GM04503 (cell line): Measurements from ENCODE around the gene TBX4.
"Not testable (repeated sequence)": the region's sequence is repeated elsewhere in the genome, so short reads cannot be mapped to it uniquely, and the experiment has no call there.

Source experiments
- DNase-seq: peaks from one replicate; pipeline ENCODE4 v3.0.0-alpha.2; 2012; ENCODE audit warnings: low read depth

TBX4 gene

DNA sequence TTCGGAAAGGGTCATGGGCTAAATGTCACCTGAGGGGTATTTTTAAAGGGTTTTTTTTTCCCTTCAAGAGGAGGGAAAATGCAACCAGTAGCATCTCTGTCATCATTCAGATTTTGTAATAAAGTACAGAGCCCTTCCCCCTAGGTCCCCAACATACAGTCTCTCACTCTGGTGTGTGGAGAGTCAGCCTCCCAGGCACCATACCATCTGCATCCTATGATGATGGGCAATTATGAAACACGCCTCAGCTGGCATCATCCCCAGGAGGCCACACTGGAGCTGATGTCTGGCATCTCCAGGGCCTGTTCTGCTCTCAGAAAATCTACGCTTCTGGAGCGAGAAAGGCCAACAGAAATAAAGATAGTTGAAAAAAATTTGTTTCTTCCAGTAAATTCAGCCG, 32.0 kb downstream of the TBX4 start:
- DNase-seq: no peak

DNA sequence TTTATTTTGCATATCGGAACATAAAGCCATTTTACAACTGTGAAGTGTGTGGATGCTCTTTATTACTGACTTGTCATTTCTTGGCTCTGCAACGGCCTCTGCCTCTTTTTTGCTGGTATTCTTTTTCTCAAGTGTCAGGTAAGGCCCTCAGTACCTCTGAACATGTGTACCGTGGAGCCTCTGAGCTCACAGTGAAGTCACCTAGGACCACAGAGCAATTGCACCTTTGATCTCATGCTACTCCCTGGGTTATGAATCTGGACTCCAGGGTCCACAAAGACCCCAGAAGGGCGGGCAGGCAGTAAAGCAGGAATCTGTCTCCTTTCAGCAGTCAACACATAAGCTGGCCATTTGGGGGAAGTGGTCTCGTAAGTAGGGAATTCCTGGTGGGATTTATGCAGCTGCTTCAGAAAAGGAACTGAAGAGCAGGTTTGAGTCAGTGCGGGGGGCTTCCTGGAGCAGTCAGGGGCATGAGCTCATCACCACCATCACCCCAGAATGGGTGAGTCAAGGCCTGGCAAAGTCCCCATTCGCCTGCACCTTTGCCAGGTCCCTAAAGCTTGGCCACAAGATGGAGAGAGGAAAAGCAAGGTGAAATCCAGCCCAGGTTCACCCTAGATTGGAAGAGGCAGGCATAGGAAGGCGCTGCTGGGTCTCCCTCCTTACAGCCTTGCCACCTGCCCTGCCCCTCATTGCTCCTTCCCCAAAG, 33.0 kb downstream of the TBX4 start:
- no peak for DNase-seq

DNA sequence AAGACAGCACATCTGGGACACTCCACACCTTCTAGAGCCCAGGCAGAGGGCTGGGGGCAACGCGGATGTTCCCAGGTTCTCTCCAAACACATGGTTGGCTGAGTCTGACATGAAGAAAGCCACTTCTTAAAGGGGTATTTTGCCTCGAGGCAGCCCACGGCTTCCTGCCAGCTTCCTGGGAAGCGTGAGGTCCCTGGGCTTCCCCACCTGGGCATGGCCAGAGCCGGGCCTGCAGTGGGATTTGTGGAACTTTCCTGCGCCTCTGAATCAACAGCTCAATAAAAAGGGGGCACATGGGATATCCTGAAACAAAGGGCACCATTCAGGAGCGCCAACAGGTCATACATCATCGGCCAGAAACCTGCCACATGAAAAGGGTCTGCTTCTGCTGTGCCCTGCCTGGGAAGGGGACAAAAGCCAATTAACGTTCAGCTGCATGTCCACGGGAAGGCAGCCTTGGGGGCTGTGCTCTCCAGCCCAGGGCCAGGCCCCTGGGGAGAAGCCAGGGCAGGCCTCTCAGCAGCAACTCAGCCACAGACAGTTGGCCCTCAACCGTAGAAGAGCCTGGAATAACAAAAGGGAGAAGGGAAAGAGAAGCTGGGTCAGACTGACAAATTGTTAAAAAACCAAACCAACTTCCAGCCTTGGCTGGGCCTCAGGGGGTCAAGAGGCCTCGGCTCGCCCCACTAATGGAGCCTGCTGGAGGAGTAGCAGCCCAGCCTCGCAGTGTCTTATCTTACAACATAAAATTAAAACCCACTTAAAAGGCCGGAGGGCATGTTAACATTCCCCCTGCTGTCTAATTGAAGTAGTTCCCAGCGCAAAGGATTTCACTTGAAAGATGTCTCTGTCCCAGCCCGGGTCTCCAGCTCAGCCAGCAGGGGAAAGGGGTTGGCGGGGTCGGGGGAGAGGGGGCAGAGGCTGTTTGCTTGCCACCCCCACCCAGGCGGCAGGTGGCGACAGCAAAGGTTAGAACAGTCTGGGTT, 34.2 kb downstream of the TBX4 start:
- DNase-seq: no peak

DNA sequence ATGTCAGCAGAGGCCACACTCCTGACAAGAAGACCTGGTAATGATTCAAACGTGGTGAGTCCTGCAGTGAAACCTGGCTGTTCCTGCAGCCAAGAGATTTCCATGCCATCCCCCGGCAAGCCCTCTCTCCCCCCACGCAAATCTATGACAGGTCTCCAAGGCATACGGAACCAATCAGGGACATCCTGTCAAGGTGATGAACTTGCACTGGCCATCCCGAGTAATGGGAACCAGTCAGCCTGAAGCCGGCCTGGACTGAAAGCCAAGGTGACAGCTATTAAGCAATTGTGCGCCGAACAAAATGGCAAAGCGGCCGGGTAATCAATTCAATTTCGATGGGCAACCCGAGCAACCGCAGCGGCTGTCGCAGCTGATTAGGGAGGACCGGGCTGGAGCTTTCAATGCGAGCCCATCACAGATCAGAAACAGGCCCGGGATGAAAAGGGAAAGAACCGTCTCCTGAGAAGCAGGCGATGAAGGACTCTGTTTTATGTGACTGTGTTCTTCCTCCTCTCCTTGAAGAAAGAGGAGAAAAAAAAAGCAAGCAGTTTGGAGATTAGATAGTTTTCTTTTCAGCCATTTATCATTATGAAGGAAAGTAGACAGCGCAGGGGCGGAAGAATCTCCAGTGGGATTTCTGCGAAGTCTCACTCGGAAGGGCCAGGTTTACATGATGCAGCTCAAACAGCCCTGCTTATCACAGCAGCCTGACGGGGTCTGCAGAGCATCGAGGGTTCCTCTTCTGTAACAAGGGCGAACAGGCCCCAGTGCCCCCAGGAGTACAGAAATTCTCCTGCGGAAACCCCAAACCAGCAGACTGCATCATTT, 35.2 kb downstream of the TBX4 start:
- DNase-seq: no peak

DNA sequence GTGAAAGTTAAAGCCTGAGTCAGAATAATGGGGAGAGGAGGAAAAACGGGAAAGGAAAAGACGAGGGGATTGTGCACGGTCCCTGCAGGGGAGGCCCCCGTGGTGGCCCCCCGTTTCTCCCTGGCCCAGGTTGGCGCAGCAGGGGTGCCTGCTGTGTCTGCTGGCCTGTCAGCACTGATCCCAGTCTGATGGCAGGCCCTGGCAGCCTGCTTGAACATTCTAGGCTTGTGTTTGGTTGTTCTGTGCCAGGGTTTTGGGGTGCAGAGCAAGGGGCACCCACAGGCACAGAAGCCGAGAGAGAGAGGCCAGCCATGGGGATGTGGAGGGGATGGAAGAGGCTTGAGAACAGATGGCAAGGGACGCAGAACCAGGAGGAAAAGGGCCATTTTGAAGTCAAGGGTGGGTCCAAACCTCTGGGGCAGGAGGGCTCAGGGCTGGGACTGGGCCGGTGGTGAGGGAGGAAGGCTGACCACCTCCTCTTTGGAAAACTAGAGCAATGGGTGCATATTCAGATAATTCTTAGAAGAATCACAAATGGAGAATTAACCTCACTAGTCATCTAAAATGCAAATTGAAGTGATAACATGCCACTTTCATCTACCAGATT, 35.9 kb downstream of the TBX4 start:
- DNase-seq: no peak

DNA sequence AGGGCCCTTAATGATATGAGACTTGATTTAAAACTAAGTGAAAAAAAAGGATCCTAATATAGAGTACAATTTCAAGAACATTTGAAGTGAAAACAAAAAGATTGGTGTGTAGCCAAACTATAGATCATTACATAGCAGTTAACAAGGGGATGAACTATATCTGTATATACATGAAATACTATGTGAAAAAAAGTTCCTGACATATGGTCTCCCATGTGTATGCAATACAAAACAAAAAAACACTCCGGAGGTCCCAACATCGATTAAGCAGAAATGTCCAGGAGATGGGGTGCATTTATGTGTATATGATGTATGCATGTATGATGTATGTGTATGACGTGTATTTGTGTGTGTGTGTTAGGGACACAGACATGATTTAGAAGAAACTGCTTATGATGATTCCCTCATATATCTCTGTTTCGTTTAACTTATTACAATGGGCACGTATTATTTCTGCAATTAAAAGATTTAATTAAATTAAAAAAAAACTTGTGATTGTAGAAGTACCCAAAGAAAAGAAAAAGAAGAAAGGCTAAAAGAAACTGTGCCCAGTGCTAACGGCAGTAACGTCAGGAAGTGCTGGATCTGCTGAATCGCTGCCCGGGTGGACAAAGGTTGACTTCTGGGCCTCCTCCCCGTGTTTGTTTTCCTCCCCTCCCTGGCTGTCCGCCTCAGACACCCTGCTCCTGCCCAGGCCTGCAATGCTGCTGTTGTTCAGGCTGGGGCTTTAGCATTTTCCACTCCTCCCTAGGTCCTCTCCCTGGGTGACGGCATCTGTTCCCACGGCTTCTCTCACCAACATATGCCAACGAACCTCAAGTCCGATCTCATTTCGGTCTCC, 36.9 kb downstream of the TBX4 start:
- DNase-seq: no peak

DNA sequence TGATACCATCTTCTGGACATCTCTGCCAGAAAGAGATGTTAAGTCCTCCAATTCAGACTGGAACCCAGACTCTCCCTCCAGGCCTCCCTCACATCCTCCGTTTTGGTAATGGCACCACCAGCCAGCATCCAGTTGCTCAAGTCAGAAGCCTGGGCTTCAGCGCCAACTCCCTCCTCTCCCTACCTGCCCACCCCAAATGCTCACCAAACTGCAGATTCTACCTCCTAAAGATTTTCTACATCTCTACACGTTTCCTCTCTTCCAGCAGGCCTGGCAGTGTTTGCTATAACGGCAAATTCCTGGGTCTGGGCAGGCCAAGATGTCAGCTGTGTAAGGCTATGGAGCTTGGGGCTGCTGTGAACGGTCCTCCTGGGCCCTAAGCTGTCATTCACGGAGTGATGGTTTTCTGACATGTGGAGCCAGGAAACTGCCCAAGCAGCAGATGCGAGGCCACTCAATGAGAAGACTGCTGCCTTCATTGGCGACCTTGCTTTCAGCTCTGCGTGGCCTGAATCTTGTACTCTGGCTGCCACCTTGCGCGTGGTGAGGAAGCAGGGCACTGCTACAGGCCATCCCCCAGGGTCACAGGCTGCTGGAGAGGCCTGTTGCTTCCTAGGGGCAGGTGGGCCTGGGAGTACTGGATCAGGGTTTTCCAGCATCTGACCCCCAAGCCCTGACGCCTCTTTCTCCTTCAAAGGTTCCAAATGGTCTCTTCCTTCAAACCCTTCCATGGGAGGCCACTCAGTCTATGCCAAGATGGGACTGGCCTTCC, 37.7 kb downstream of the TBX4 start:
- DNase-seq: no peak

DNA sequence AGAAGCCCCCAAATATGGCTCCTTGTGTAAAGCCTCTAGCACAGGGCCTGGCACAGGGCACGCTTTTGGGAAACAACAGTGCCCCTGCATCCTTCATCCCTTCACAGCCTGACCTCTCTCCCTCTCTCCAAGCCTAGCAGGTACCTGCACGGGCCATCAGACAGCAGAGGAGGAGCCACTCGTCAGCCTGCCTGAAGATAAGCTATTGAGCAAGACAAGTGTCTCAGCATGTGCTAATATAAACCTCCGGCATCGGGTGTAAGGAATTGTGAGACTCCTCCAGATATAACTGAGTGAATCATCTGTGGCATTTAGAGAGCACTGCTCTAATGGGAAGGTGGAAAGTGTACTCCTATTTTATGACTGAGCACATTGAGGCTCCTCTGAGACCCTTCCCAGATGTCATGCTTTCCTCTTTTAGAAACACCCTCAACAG, 38.3 kb downstream of the TBX4 start:
- DNase-seq: peak; percentile 59

DNA sequence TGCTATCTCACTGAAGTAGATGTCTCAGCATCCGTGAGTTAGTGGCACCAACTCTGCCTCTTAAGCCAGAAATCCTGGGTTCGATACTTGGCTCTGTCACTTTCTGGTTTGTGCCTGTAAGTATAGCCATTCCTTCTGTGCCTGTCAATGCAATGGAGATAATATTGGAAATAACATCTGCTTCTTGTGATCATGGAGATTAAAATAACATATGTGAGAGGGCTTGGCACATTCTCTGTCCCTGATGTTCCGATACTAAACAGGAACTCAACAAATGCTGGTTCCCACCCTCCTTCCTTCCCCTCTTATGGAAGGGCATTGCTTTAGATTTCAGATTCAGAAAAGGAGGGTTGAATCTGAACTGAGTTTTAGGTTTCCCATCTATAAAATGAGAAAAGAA, 39.8 kb downstream of the TBX4 start:
- DNase-seq: no peak

DNA sequence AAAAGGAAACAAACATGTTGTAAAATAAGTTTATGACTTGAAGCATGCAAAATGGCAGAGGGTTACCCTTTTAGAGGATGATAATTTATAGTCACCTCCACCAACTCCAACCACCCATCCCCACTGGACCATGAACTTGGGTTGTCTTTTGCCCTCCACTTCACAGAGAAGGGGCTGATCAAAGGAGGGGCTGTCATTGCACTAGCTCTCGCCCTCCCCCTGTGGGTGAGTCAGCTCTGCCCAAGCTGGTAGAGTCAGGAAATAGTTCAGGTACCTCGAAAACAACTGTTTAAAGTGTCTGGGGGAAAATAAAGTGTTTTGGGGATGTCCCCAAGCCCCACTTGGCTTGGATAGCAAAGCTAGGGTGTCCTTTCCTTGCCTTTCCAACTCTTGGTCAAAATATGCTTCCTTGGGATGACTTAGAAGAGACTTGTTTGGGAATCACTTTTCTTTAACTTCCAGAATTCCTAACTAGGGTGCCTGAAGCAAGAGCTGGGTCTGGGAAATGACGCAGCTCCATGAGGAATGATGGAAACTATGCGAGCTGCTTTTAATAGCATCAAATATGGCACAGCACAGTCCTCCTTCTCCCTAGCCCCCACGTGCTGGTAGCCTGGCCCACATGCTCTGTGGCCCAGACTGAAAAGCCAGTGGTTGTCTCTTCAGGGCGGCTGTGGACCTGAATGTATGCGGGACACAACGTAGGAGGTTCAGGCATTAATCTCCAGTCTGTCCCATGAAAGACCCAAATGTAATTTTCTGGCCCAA, 40.7 kb downstream of the TBX4 start:
- DNase-seq: peak; percentile 60

DNA sequence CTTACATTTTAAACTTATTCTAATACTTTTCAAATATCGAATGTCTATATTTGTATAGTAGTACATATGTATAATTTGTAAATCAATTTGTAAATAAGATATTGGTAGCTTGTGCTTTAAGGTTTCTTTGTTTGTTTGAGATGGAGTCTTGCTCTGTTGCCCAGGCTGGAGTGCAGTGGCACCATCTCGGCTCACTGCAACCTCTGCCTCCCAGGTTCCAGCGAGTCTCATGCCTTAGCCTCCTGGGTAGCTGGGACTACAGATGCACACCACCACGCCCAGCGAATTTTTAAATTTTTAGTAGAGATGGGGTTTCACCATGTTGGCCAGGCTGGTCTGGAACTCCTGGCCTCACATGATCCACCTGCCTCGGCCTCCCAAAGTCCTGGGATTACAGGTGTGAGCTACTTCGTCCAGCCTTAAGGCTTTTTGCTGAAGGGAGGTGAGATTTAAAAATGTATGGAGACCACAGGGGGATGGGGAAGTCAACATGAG, 41.7 kb downstream of the TBX4 start:
- DNase-seq: not testable (repeated sequence)

DNA sequence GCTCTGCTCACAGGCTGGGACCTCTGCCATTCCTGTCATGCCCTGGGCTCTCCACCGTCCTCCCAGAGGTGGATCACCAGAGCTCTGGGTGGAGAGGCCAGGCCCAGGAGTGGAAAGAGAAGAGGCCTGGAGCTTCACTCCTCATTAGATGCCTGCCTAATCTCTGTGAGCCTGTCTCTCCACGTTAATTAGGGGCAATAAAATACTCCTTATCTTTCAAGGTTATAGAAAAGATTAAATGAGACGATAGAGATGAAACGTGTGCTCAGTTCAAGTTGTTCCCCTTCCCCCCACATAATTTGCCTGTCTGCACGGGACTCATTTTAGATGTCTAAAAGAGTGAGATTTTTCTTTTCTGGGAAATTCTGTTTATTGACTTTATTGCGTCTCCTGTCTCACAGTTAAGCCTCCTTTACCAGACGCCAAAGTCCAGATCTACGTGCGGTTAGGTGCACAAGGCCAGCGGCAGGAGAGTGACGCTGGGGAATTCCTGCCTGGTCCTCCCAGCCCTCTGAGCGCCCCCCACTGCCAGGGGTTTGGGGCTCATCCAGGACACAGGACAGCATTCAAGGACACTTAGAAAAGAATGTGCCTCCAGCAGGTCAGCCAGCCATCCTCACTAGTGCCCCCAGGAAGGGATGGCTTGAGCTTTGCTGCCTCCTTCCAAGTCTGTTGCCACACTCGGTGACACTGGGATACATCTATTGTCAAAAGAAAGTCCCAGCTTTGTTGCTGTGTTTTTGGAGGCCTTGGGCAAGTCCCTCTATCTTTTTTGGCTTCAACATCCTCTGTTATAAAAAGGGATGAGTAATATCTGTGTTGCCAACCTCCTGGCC, 42.3 kb downstream of the TBX4 start:
- DNase-seq: no peak

DNA sequence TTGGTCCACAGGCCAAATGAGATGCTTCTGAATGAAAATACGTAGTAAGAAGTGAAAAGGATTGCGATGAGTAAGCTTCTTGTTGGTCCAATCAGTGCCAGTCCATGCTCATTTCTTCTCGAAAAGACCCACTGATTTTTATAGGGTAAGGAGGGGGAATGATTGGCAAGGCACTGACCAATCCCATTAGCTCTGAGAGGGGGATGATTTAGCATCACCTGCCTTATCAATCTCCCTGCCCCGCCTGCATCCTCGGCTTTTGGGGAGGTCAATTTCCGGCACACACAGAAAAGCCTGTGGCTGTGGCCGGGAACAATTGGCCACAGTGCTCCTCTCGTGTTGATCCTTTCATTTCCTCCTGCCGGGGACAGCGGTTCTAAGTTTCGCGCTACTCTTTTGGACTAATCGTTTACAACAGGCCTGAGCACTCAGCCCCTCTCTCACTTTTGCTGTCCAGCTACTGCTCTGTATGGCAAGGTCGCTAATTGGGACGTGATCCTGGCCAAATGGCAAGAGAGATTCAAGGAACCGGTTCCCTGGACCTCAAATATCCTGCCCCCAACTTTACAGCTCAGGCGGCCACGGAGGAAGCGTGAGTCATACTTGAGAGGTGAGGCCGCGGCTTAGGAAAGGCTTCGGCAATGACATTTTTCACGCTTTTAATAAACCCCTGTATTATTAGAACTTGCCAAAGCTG, 43.1 kb downstream of the TBX4 start:
- peak; percentile 63 for DNase-seq

DNA sequence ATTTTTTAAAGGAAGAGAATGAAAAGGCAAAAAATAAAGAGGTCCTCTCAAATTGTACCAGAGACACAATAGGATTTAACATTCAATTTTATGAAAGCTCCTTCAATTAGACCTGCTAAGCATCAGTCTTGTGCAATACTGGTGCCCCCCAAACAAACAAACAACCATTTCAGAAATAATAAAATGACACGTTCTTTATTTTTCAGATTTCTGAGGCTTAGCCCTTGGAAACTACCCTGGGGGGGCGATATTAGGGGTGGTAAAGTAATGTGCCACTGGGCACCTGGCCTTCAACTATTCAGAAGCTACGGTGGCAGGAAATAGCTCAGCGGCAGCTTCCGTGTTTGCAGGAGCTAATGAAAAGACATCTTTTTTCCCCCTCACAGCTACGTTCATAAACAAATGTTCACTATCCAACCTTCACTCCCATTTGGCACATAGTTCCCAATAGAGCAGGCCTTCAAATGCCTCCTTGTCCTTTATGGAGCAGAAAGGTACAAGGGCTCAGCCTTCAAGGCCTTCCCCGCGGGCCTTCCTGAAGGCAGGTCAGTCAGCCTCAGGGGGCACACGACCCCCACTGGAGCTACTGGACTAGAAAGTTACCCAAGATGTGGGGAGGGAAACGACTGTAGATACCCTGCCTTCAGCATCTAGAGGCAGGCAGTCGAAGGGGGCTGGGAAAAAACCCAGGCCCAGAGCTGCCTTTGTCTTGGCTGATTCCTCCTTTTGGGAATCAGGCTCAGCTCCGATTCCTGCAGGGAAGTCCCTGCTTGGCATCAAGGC, 44.1 kb downstream of the TBX4 start:
- DNase-seq: no peak

DNA sequence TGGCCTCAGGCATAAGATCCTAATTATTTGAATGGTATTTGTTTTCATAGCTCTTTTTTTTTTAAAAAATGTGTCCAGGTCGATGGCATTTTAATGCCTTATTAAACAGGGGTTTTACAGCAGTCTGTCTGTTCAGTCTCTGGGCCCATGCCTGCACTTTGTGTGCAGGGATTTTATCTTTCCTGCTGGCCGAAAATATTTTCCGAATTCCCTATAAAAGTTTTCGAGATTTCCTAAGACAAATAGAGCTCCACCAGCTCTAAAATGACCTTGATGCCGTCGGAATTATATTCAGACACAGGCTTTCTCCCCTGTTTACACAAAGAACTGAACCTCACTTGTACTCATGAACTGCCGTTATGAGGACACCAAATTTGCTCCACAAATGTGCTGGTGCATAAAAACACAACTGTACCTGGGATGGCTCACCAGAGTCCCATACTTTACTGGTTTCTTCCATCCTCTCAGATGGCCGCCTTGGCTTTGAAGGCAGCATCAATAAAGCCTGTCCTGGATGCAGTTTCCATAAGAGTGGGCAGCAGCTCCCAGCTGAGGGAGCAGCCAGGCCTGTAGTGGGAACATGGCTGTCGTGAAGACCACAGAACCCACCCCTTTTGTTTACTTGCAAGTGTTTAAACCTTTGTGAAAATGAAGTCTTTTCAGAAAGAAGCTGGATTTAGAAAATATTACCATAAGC, 44.9 kb downstream of the TBX4 start:
- no peak for DNase-seq
